Activated naive CD8-positive, alpha-beta T cell treated with anti-CD3 and anti-CD28 coated beads, Interleukin-2, amount 10 ng/mL, durations not matched to agents 7 days and 5 days (primary cell): Measurements from ENCODE around the gene HSPBP1. TPM values are rescaled to one million over a fixed set of nuclear protein-coding genes. Genes with fewer than 3 reads are reported as not detected.

ENCODE experiments used
- ATAC-seq: fragments of 150-1000 bp; cut with Tn5 transposase; one replicate; pipeline ENCODE4 v1.10.0; 2021; ENCODE audit warnings: low read depth, moderate library complexity
- POLR2A ChIA-PET: fragments of 350-600 bp; sonication (Branson Sonifier 250); formaldehyde crosslinking; loops from one replicate; lab custom pipeline; 2021; ENCODE audit warnings: antibody characterized with exemption; lab: Charles Lee
- DNase-seq: peaks from one replicate; pipeline ENCODE4 v3.0.0; 2021
- H3K27ac Mint-ChIP-seq: one replicate; pipeline ENCODE4 v1.8.0; 2022; ENCODE audit warnings: mild to moderate bottlenecking, mixed read lengths
- H3K27me3 Mint-ChIP-seq: one replicate; pipeline ENCODE4 v1.8.0; 2022; ENCODE audit warnings: mild to moderate bottlenecking, moderate library complexity, mixed read lengths
- H3K36me3 Mint-ChIP-seq: one replicate; pipeline ENCODE4 v1.8.0; 2021; ENCODE audit warnings: mild to moderate bottlenecking, mixed read lengths
- H3K4me1 Mint-ChIP-seq: one replicate; pipeline ENCODE4 v1.8.0; 2021; ENCODE audit warnings: mixed read lengths
- H3K4me3 Mint-ChIP-seq: one replicate; pipeline ENCODE4 v1.8.0; 2022; ENCODE audit warnings: mild to moderate bottlenecking, moderate library complexity, mixed read lengths
- H3K9me3 Mint-ChIP-seq: one replicate; pipeline ENCODE4 v1.8.0; 2021; ENCODE audit warnings: mixed read lengths
- total RNA-seq, 2 experiments: library from RNA; stranded (reverse); gene quantifications; one replicate each; pipeline ENCODE4 v1.2.3, GENCODE V29; 2021

HSPBP1 gene
- total RNA-seq, 2 experiments from 2014 or later = 19.5 to 20.3 TPM

DNA sequence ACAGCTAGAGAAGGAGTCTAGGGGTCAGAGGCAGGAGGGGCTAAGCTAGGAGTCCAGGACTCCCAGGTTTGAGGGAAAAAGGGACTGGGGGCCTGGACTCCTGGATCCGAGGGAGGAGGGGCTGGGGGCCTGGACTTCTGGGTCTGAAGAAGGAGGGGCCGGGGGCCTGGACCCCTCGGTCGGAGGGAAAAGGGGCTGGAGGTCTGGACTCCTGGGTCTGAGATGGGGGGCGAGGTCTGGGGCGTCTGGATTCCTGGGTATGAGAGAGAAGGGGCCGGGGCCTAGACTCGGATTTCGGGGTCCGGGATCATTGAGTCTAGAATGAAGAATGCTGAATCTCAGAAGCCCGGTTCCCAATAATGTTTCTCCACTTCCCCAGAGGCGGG lies 22.4 kb upstream of the HSPBP1 start:
- Mint-ChIP-seq H3K4me3 (peak overlapping the region; percentile 95), H3K27me3 (peaks cover 3% of the 10 kb centered on the region), H3K27ac (peak overlapping the region; percentile 98), H3K36me3 (peaks cover 7% of the 10 kb centered on the region), H3K9me3 (no peaks in the 10 kb centered on the region), H3K4me1 (peaks cover 8% of the 10 kb centered on the region)
- ATAC-seq = no peak
- no peak for DNase-seq
- POLR2A ChIA-PET = interaction anchor here (1.2 to 2.8 kb wide), 12 partner anchors 9 to 304 kb away, joined by 3 to 28 read pairs (median 6); partner anchors contain the start of genes KMT5C, PPP6R1, RPL28 and TMEM238

DNA sequence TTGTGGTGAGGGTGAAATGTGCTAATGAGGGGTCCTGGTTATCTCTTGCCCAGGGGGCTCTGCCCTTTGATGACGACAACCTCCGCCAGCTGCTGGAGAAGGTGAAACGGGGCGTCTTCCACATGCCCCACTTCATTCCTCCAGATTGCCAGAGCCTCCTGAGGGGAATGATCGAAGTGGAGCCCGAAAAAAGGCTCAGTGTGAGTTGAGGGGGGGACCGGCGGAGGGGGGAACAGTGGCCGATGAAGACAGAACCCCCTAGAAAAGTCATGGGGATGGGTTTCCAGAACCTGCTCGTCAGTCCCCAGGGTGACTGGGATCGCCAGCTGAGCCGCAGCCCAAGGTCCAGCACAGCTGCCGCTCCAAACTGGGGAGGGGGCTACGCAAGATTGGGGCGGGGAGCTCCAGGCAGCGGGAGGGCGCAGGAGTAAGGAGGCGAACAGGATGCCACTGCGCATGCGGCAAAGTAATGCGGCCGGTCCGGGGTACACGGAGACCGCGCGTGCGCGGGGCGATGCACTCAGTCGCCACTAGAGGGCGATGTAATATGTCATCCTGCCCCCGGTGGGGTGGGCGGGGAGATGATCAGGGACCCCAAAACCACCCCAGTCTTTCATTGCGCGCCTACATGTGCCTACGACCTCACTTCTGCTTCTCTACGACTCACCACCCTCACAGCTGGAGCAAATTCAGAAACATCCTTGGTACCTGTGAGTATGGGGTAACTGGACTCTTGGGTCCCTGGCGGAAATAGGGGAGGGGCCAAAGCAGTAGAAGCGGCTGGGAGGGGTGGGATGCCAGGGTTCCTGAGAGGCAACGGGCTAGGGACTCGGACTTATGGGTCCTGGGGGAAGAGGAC lies 21.8 kb upstream of the HSPBP1 start:
- POLR2A ChIA-PET = interaction anchor here (0.6 to 2.8 kb wide), 16 partner anchors 9 to 305 kb away, joined by 3 to 28 read pairs (median 6); partner anchors contain the start of genes HSPBP1, KMT5C, PPP6R1 and RPL28
- peaks cover 7% of the 10 kb centered on the region for H3K36me3 Mint-ChIP-seq
- H3K4me3 Mint-ChIP-seq = peak overlapping the region; percentile 95
- peak; percentile 98 for DNase-seq
- peak overlapping the region; percentile 98 for H3K27ac Mint-ChIP-seq
- peaks cover 3% of the 10 kb centered on the region for H3K27me3 Mint-ChIP-seq
- ATAC-seq = peak; percentile 91
- peaks cover 8% of the 10 kb centered on the region for H3K4me1 Mint-ChIP-seq
- no peaks in the 10 kb centered on the region for H3K9me3 Mint-ChIP-seq

GRCh38 chr19:55300886-55301458 lies 21.1 kb upstream of the HSPBP1 start:
- peak overlapping the region; percentile 95 for H3K4me3 Mint-ChIP-seq
- POLR2A ChIA-PET = interaction anchor here (0.6 to 2.8 kb wide), 14 partner anchors 8 to 305 kb away, joined by 3 to 28 read pairs (median 6); partner anchors contain the start of genes HSPBP1, KMT5C, PPP6R1 and TMEM238
- no peak overlapping the region for H3K27ac Mint-ChIP-seq
- DNase-seq (no peak), ATAC-seq (no peak)
- peaks cover 8% of the 10 kb centered on the region for H3K4me1 Mint-ChIP-seq
- peaks cover 3% of the 10 kb centered on the region for H3K27me3 Mint-ChIP-seq
- no peaks in the 10 kb centered on the region for H3K9me3 Mint-ChIP-seq
- H3K36me3 Mint-ChIP-seq = peaks cover 5% of the 10 kb centered on the region

DNA sequence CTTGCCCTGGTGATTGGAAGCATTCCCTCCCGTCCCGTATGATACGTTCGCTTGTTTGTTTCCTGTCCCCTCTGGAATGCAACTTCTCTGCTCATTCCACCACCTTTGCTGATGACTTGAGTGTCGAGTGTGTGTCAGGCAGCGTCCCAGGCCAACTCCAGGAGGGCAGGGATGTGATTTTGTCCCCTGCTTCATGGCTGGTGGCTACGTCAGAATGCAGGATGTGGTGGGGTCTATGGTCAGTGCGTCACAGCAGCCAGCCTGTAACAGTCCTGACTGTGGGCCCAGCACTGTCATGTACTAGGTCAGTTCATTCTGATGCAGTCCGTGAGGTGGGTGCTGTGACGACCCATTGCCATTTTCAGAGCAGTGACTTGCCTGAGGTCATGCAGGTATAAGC lies 20.1 kb upstream of the HSPBP1 start:
- Mint-ChIP-seq H3K4me3 (no peak overlapping the region), H3K27me3 (peaks cover 3% of the 10 kb centered on the region), H3K27ac (no peak overlapping the region), H3K36me3 (peaks cover 2% of the 10 kb centered on the region), H3K9me3 (no peaks in the 10 kb centered on the region), H3K4me1 (peaks cover 3% of the 10 kb centered on the region)
- ATAC-seq = no peak
- DNase-seq = no peak
- POLR2A ChIA-PET = no interaction called here

DNA sequence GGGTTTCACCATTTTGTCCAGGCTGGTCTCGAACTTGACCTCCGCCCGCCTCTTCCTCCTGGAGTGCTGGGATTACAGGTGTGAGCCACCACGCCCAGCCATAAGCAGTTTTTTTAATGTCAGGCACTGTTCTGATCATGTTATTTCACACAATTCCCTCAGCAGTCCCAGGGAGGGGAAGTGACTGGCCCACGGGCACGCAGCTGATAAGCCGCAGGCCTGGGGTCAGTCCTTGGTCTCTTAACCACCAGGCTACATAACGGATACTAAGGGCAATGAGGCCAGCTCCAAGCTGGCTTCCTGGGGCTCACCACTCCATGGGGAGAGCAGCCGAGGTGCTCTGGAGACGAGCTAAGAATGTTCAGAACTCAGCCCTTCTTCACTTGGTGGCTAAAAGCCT lies 17.4 kb upstream of the HSPBP1 start:
- peaks cover 3% of the 10 kb centered on the region for H3K27me3 Mint-ChIP-seq
- no peak for DNase-seq
- no peak overlapping the region for H3K4me3 Mint-ChIP-seq
- no peaks in the 10 kb centered on the region for H3K36me3 Mint-ChIP-seq
- H3K4me1 Mint-ChIP-seq = peaks cover 3% of the 10 kb centered on the region
- H3K27ac Mint-ChIP-seq = no peak overlapping the region
- POLR2A ChIA-PET = interaction anchor here (0.6 kb wide), 1 partner anchor 958 kb away, joined by 5 read pairs; the partner anchor contains the start of gene LILRA4
- no peaks in the 10 kb centered on the region for H3K9me3 Mint-ChIP-seq
- no peak for ATAC-seq

- Mint-ChIP-seq H3K9me3 (no peaks in the 10 kb centered on the region), H3K4me1 (peaks cover 7% of the 10 kb centered on the region), H3K4me3 (no peak overlapping the region), H3K27me3 (peaks cover 2% of the 10 kb centered on the region), H3K36me3 (no peaks in the 10 kb centered on the region), H3K27ac (no peak overlapping the region)
- POLR2A ChIA-PET = interaction anchor here (0.5 kb wide), 1 partner anchor 137 kb away, joined by 3 read pairs; no protein-coding TSS in a partner anchor
- DNase-seq (no peak), ATAC-seq (no peak)
Measured at GRCh38 chr19:55289117-55289796, 9.3 kb upstream of the HSPBP1 start.

- Mint-ChIP-seq H3K27me3 (peaks cover 11% of the 10 kb centered on the region), H3K36me3 (no peaks in the 10 kb centered on the region), H3K9me3 (no peaks in the 10 kb centered on the region), H3K27ac (no peak overlapping the region), H3K4me1 (peaks cover 11% of the 10 kb centered on the region), H3K4me3 (no peak overlapping the region)
- DNase-seq (no peak), ATAC-seq (no peak)
- POLR2A ChIA-PET = no interaction called here
Measured at GRCh38 chr19:55287361-55288079, 7.6 kb upstream of the HSPBP1 start.

- Mint-ChIP-seq H3K27ac (peak overlapping the region; percentile 58), H3K4me3 (peak overlapping the region; percentile 37), H3K4me1 (peaks cover 17% of the 10 kb centered on the region), H3K27me3 (peaks cover 11% of the 10 kb centered on the region), H3K9me3 (no peaks in the 10 kb centered on the region), H3K36me3 (no peaks in the 10 kb centered on the region)
- POLR2A ChIA-PET = no interaction called here
- DNase-seq (no peak), ATAC-seq (no peak)
Measured at GRCh38 chr19:55285229-55285890, 5.5 kb upstream of the HSPBP1 start.

DNA sequence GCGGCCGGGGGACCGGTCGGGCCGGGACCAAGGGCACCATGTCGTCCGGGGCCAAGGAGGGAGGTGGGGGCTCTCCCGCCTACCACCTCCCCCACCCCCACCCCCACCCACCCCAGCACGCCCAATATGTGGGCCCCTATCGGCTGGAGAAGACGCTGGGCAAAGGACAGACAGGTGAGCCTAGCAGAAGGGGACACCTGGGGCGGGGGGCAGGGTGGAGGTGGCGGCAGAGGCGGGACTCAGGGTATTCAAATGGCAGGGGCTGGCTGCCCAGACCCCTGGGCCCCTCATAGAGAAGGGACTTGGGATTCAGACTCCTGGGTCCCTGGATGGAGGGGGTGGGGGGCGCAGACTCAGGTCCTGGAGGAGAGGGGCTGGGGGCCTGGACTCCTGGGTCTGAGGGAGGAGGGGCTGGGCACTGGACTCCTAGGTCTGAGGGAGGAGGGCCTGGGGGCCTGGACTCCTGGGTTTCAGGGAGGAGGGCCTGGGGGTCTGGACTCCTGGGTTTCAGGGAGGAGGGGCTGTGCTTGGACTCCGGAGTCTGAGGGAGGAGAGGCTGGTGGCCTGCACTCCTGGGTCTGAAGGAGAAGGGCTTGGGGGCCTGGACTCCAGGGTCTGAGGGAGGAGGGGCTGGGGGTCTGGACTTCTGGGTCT lies 4.6 kb upstream of the HSPBP1 start:
- peaks cover 21% of the 10 kb centered on the region for H3K4me1 Mint-ChIP-seq
- POLR2A ChIA-PET = interaction anchor here (2.0 kb wide), 1 partner anchor 25 kb away, joined by 11 read pairs; the partner anchor contains the start of gene PPP6R1
- H3K9me3 Mint-ChIP-seq = no peaks in the 10 kb centered on the region
- ATAC-seq = no peak
- peaks cover 11% of the 10 kb centered on the region for H3K27me3 Mint-ChIP-seq
- no peak for DNase-seq
- peak overlapping the region; percentile 37 for H3K4me3 Mint-ChIP-seq
- peak overlapping the region; percentile 28 for H3K27ac Mint-ChIP-seq
- H3K36me3 Mint-ChIP-seq = no peaks in the 10 kb centered on the region

- POLR2A ChIA-PET = interaction anchor here (2.0 kb wide), 1 partner anchor 25 kb away, joined by 11 read pairs; the partner anchor contains the start of gene PPP6R1
- DNase-seq (peak; percentile 53), ATAC-seq (no peak)
- Mint-ChIP-seq H3K9me3 (no peaks in the 10 kb centered on the region), H3K4me3 (peak within 1 kb of the TSS; percentile 80), H3K27ac (peak within 1 kb of the TSS; percentile 83), H3K4me1 (peaks cover 25% of the 10 kb centered on the region), H3K27me3 (peaks cover 11% of the 10 kb centered on the region), H3K36me3 (no peaks in the 10 kb centered on the region)
Measured at GRCh38 chr19:55283548-55284377, 3.9 kb upstream of the HSPBP1 start, which contains the start of gene BRSK1. Gene BRSK1, plus strand, starts transcription at chr19:55283997. Its CDS starts 446 bp downstream, at chr19:55284443.

- H3K36me3 Mint-ChIP-seq = peaks cover 2% of the 10 kb centered on the region
- H3K27me3 Mint-ChIP-seq = peaks cover 9% of the 10 kb centered on the region
- ATAC-seq (no peak), DNase-seq (no peak)
- H3K4me3 Mint-ChIP-seq = peak overlapping the region; percentile 99
- POLR2A ChIA-PET = interaction anchor here (1.2 to 7.7 kb wide), 5 partner anchors 22 to 320 kb away, joined by 3 to 120 read pairs (median 10); partner anchors contain the start of genes FIZ1, KMT5C, PPP6R1 and UBE2S
- no peaks in the 10 kb centered on the region for H3K9me3 Mint-ChIP-seq
- H3K27ac Mint-ChIP-seq = peak overlapping the region; percentile 98
- H3K4me1 Mint-ChIP-seq = peaks cover 28% of the 10 kb centered on the region
Measured at GRCh38 chr19:55279340-55279739, 570 bp downstream of the HSPBP1 start.
